Smooth muscle cell (in vitro differentiated cells): ENCODE measurements around the gene SETD5. TPM values are rescaled to one million over a fixed set of nuclear protein-coding genes. Genes with fewer than 3 reads are reported as not detected.

Experiments
- DNase-seq: peaks from one replicate; lab custom pipeline; 2025; ENCODE audit not compliant: unreplicated experiment; lab: John Stamatoyannopoulos, UW
- H2AFZ ChIP-seq: fragments of 200-600 bp; sonication (generic); 2 replicates; pipeline ENCODE4 v1.6.0; 2016; ENCODE audit warnings: antibody characterized with exemption, low read depth, mild to moderate bottlenecking
- H3F3A ChIP-seq: fragments of 200-600 bp; sonication (generic); 2 replicates; pipeline ENCODE4 v1.6.0; 2017; ENCODE audit warnings: antibody characterized with exemption, low read depth
- H3K27ac ChIP-seq: fragments of 200-600 bp; sonication (generic); 2 replicates; pipeline ENCODE4 v1.5.1; 2016; ENCODE audit warnings: low read depth, mild to moderate bottlenecking
- H3K27me3 ChIP-seq: fragments of 200-600 bp; sonication (generic); 2 replicates; pipeline ENCODE4 v1.6.1; 2016; ENCODE audit warnings: low read depth, mild to moderate bottlenecking
- H3K36me3 ChIP-seq: fragments of 200-600 bp; sonication (generic); 2 replicates; pipeline ENCODE4 v1.5.1; 2016; ENCODE audit warnings: low read depth
- H3K4me1 ChIP-seq: fragments of 200-600 bp; sonication (generic); 2 replicates; pipeline ENCODE4 v1.5.1; 2016; ENCODE audit warnings: low read depth
- H3K4me2 ChIP-seq: fragments of 200-600 bp; sonication (generic); 2 replicates; pipeline ENCODE4 v1.6.0; 2016; ENCODE audit warnings: mild to moderate bottlenecking
- H3K4me3 ChIP-seq: fragments of 200-600 bp; sonication (generic); 2 replicates; pipeline ENCODE4 v1.5.1; 2016; ENCODE audit warnings: mild to moderate bottlenecking
- H3K79me2 ChIP-seq: fragments of 200-600 bp; sonication (generic); 2 replicates; pipeline ENCODE4 v1.6.0; 2016; ENCODE audit warnings: low read depth, mild to moderate bottlenecking
- H3K9ac ChIP-seq: fragments of 200-600 bp; sonication (generic); 2 replicates; pipeline ENCODE4 v1.6.0; 2016; ENCODE audit warnings: low read depth
- H3K9me3 ChIP-seq: fragments of 200-600 bp; sonication (generic); replicated peaks from 2 replicates; pipeline ENCODE4 v1.5.1; 2016; ENCODE audit warnings: low read depth
- H4K20me1 ChIP-seq: fragments of 200-600 bp; sonication (generic); 2 replicates; pipeline ENCODE4 v1.6.0; 2016; ENCODE audit warnings: low read depth
- CTCF ChIP-seq: fragments of 200-600 bp; sonication (generic); IDR thresholded peaks from 2 replicates; pipeline ENCODE4 v1.5.1; 2017; ENCODE audit warnings: borderline replicate concordance, mild to moderate bottlenecking, antibody characterized with exemption; ENCODE audit not compliant: insufficient read depth, poor library complexity, severe bottlenecking
- WGBS: methylation state at CpG from one replicate; pipeline ENCODE4 v1.1.7; 2016; ENCODE audit warnings: low lambda C conversion rate; 5-methylcytosine and 5-hydroxymethylcytosine counted together
- polyA plus RNA-seq: library from polyadenylated mRNA; unstranded; fragments of >200 nt; fragmentation: Nextera tagmentation; extraction: Ambion mirVana; gene quantifications from 2 replicates; pipeline ENCODE4 v1.2.1, GENCODE V29; 2016
- total RNA-seq: library from RNA; depleted of rRNA; stranded (reverse); fragments of >200 nt; gene quantifications from 2 replicates; pipeline ENCODE4 v1.2.3, GENCODE V29; 2014

SETD5 gene
- total and polyA plus RNA-seq, 2 experiments from 2014 or later: 122 to 134 TPM

- Histone ChIP-seq H2AFZ (no peak overlapping the region), H3K36me3 (peaks cover 49% of the 10 kb centered on the region), H3K9me3 (no peaks in the 10 kb centered on the region), H3F3A (peaks cover 36% of the 10 kb centered on the region), H4K20me1 (peaks cover 100% of the 10 kb centered on the region), H3K27me3 (no peaks in the 10 kb centered on the region), H3K4me1 (no peaks in the 10 kb centered on the region), H3K4me3 (no peak overlapping the region), H3K4me2 (peak overlapping the region; percentile 17), H3K27ac (peak overlapping the region; percentile 54), H3K9ac (no peak overlapping the region), H3K79me2 (peaks cover 77% of the 10 kb centered on the region)
- no peak for DNase-seq
- WGBS: 95% methylated on average over 11 of the region's 11 CpGs
- no peak for TF ChIP-seq CTCF
These were observed 44.2 kb downstream of the SETD5 start for GRCh38 chr3:9441501-9442221.

- H3K4me1 ChIP-seq: no peaks in the 10 kb centered on the region
- no peak overlapping the region for H3K9ac ChIP-seq
- H3K4me2 ChIP-seq: no peak overlapping the region
- 94% methylated on average over 4 of the region's 4 CpGs for WGBS
- H3K27ac ChIP-seq: peak overlapping the region; percentile 12
- TF ChIP-seq CTCF: no peak
- no peaks in the 10 kb centered on the region for H3K9me3 ChIP-seq
- DNase-seq: no peak
- peaks cover 76% of the 10 kb centered on the region for H3K79me2 ChIP-seq
- H3K27me3 ChIP-seq: no peaks in the 10 kb centered on the region
- H4K20me1 ChIP-seq: peaks cover 100% of the 10 kb centered on the region
- no peak overlapping the region for H2AFZ ChIP-seq
- peaks cover 25% of the 10 kb centered on the region for H3K36me3 ChIP-seq
- no peak overlapping the region for H3K4me3 ChIP-seq
- H3F3A ChIP-seq: peaks cover 12% of the 10 kb centered on the region
These were observed 50.7 kb downstream of the SETD5 start for GRCh38 chr3:9448071-9448470.

DNA sequence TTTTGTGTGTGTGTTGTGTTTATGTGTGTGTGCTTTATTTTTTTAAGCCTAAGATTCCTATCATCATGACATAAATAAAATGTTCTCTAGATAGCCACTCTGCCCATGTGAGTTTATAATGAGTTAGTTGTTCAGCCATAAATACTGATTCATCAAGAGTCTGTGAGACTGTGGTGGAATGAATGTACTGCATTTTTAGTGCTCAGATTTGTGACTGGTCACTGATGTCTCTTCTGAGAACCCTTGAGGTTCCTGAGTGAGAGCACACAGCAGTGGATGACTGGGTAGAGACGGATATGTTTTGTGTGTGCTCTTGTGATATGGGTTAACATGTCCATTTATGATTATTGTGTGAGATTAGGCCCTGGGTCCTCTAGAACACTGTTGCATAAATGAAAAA lies 51.2 kb downstream of the SETD5 start:
- Histone ChIP-seq H3K4me1 (no peaks in the 10 kb centered on the region), H3K27ac (peak overlapping the region; percentile 12), H3K9ac (no peak overlapping the region), H4K20me1 (peaks cover 100% of the 10 kb centered on the region), H2AFZ (no peak overlapping the region), H3K9me3 (no peaks in the 10 kb centered on the region), H3K4me2 (no peak overlapping the region), H3K27me3 (no peaks in the 10 kb centered on the region), H3K79me2 (peaks cover 76% of the 10 kb centered on the region), H3K36me3 (peaks cover 25% of the 10 kb centered on the region), H3K4me3 (no peak overlapping the region), H3F3A (peaks cover 12% of the 10 kb centered on the region)
- 88% methylated on average over 1 of the region's 1 CpG for WGBS
- no peak for DNase-seq
- no peak for TF ChIP-seq CTCF

- H3K79me2 ChIP-seq: peaks cover 76% of the 10 kb centered on the region
- no peaks in the 10 kb centered on the region for H3K4me1 ChIP-seq
- peak overlapping the region; percentile 10 for H3K27ac ChIP-seq
- H3F3A ChIP-seq: peaks cover 12% of the 10 kb centered on the region
- no peak for DNase-seq
- no peak overlapping the region for H2AFZ ChIP-seq
- no peak overlapping the region for H3K4me2 ChIP-seq
- H4K20me1 ChIP-seq: peaks cover 100% of the 10 kb centered on the region
- H3K36me3 ChIP-seq: peaks cover 34% of the 10 kb centered on the region
- no peak overlapping the region for H3K9ac ChIP-seq
- WGBS: 93% methylated on average over 1 of the region's 1 CpG
- H3K27me3 ChIP-seq: no peaks in the 10 kb centered on the region
- TF ChIP-seq CTCF: no peak
- H3K4me3 ChIP-seq: no peak overlapping the region
- no peaks in the 10 kb centered on the region for H3K9me3 ChIP-seq
These were observed 52.7 kb downstream of the SETD5 start for GRCh38 chr3:9450126-9450525.
